ENCODE data around the gene CRTC3. TPM values are rescaled to one million over a fixed set of nuclear protein-coding genes. Genes with fewer than 3 reads are reported as not detected.
"Not testable (repeated sequence)": the region's sequence is repeated elsewhere in the genome, so short reads cannot be mapped to it uniquely, and the experiment has no call there.

The CRTC3 gene
- total RNA-seq, 2 experiments from 2014 or later = 5.6 to 14.7 TPM

GRCh38 chr15:90512981-90513380 lies 16.7 kb upstream of the CRTC3 start:
- no peak for TF ChIP-seq EZH2phosphoT487 (IDR thresholded peaks at IDR 0.05; ENCODE audit: borderline replicate concordance, low read depth, low read length)
- TF ChIP-seq CTCF (conservative IDR thresholded peaks at IDR 0.05; ENCODE audit: low read length) = no peak
- ChIA-PET CTCF (ENCODE audit: unreplicated experiment) (no interaction called here), POLR2A (interaction anchor here (0.5 to 1.9 kb wide), 5 partner anchors 12 to 385 kb away, joined by 3 to 7 read pairs (median 3); no protein-coding TSS in a partner anchor)
- Histone ChIP-seq H3K79me2 (ENCODE audit: insufficient read depth, low read depth, low read length) (no peaks in the 10 kb centered on the region), H3K4me3 (ENCODE audit: low read depth, low read length, poor library complexity, severe bottlenecking) (no peak overlapping the region), H3K9me3 (ENCODE audit: low read length) (no peaks in the 10 kb centered on the region), H3K4me1 (ENCODE audit: insufficient read depth, low read length, poor library complexity, severe bottlenecking) (no peaks in the 10 kb centered on the region), H3K9me2 (ENCODE audit: insufficient read depth, low read length) (no peaks in the 10 kb centered on the region), H3K36me3 (ENCODE audit: insufficient read depth, low read length) (no peaks in the 10 kb centered on the region), H2AFZ (ENCODE audit: low read length) (no peak overlapping the region), H3K27ac (ENCODE audit: low read depth, low read length, poor library complexity, severe bottlenecking) (no peak overlapping the region), H4K20me1 (ENCODE audit: insufficient read depth, low read length) (no peaks in the 10 kb centered on the region), H3K4me2 (ENCODE audit: low read length) (no peak overlapping the region)
- intact Hi-C loops (cut with micrococcal nuclease; ENCODE audit: unreplicated experiment) = no loop called here
- BruUV-seq (replicated peaks) = no TSS peak
- no peak for DNase-seq (ENCODE audit: low spot score)

- Histone ChIP-seq H3K79me2 (ENCODE audit: insufficient read depth, low read depth, low read length) (no peaks in the 10 kb centered on the region), H3K36me3 (ENCODE audit: insufficient read depth, low read length) (no peaks in the 10 kb centered on the region), H3K4me3 (ENCODE audit: low read depth, low read length, poor library complexity, severe bottlenecking) (no peak overlapping the region), H3K9me3 (ENCODE audit: low read length) (no peaks in the 10 kb centered on the region), H3K27ac (ENCODE audit: low read depth, low read length, poor library complexity, severe bottlenecking) (no peak overlapping the region), H3K4me1 (ENCODE audit: insufficient read depth, low read length, poor library complexity, severe bottlenecking) (no peaks in the 10 kb centered on the region), H3K4me2 (ENCODE audit: low read length) (no peak overlapping the region), H2AFZ (ENCODE audit: low read length) (no peak overlapping the region), H3K9me2 (ENCODE audit: insufficient read depth, low read length) (no peaks in the 10 kb centered on the region), H4K20me1 (ENCODE audit: insufficient read depth, low read length) (no peaks in the 10 kb centered on the region)
- intact Hi-C loops (cut with micrococcal nuclease; ENCODE audit: unreplicated experiment) = no loop called here
- no peak for DNase-seq (ENCODE audit: low spot score)
- ChIA-PET CTCF (ENCODE audit: unreplicated experiment) (no interaction called here), POLR2A (interaction anchor here (0.7 to 0.8 kb wide), 2 partner anchors 11 to 72 kb away, joined by 3 to 4 read pairs; no protein-coding TSS in a partner anchor)
- BruUV-seq (replicated peaks) = no TSS peak
- no peak for TF ChIP-seq CTCF (conservative IDR thresholded peaks at IDR 0.05; ENCODE audit: low read length)
- no peak for TF ChIP-seq EZH2phosphoT487 (IDR thresholded peaks at IDR 0.05; ENCODE audit: borderline replicate concordance, low read depth, low read length)
These were observed 16.3 kb upstream of the CRTC3 start for GRCh38 chr15:90513448-90513847.

GRCh38 chr15:90513893-90514292 lies 15.8 kb upstream of the CRTC3 start:
- H3K9me2 ChIP-seq (ENCODE audit: insufficient read depth, low read length); H3K4me1 ChIP-seq (ENCODE audit: insufficient read depth, low read length, poor library complexity, severe bottlenecking); H3K9me3 ChIP-seq (ENCODE audit: low read length); H3K36me3 ChIP-seq (ENCODE audit: insufficient read depth, low read length); H2AFZ ChIP-seq (ENCODE audit: low read length); CTCF ChIA-PET (ENCODE audit: unreplicated experiment); H3K27ac ChIP-seq (ENCODE audit: low read depth, low read length, poor library complexity, severe bottlenecking); H3K4me2 ChIP-seq (ENCODE audit: low read length); BruUV-seq (replicated peaks); DNase-seq (ENCODE audit: low spot score); H4K20me1 ChIP-seq (ENCODE audit: insufficient read depth, low read length); H3K79me2 ChIP-seq (ENCODE audit: insufficient read depth, low read depth, low read length); H3K4me3 ChIP-seq (ENCODE audit: low read depth, low read length, poor library complexity, severe bottlenecking); intact Hi-C loops (cut with micrococcal nuclease; ENCODE audit: unreplicated experiment): not testable (repeated sequence)
- POLR2A ChIA-PET = interaction anchor here (0.8 kb wide), 1 partner anchor 10 kb away, joined by 4 read pairs; no protein-coding TSS in a partner anchor

Measured in OCI-LY7 (cell line).